HEK293 (cell line): ENCODE results near the gene C11orf21.

Experiments used
- CTCF ChIA-PET: fragments of 350-600 bp; formaldehyde crosslinking; extraction: SDS; loops from one replicate; lab custom pipeline; 2021; ENCODE audit warnings: antibody characterized with exemption; lab: Yijun Ruan, JAX
- POLR2A ChIA-PET: fragments of 300-600 bp; formaldehyde crosslinking; extraction: SDS; loops from one replicate; lab custom pipeline; 2020; ENCODE audit warnings: antibody characterized with exemption, inconsistent platforms; lab: Yijun Ruan, JAX
- H3K27ac ChIP-seq: fragments of 200-500 bp; sonication (Bioruptor generic); 2 replicates; pipeline ENCODE4 v1.5.1; 2014; ENCODE audit warnings: low read depth, low read length, control low read depth, inconsistent platforms; ENCODE audit errors: extremely low read depth
- H3K36me3 ChIP-seq, 2 experiments: fragments of 200-500 bp in 1 of 2; sonication (Bioruptor generic) in 1 of 2; 1 replicate in 1 of 2; 2 replicates in 1 of 2; pipeline ENCODE4 v1.5.1; 2014 to 2017; ENCODE audit warnings: inconsistent platforms in 2 of 2, low read length in 2 of 2; ENCODE audit not compliant: control insufficient read depth in 2 of 2, insufficient read depth in 1 of 2
- H3K4me1 ChIP-seq: fragments of 200-500 bp; sonication (Bioruptor generic); 2 replicates; pipeline ENCODE4 v1.5.1; 2014; ENCODE audit warnings: mild to moderate bottlenecking, low read length, inconsistent platforms; ENCODE audit not compliant: control insufficient read depth, insufficient read depth
- H3K4me3 ChIP-seq: 2 replicates; pipeline ENCODE4 v1.5.1; 2011; ENCODE audit warnings: low read depth, mild to moderate bottlenecking, control low read depth, low read length, moderate library complexity
- H3K9me3 ChIP-seq: fragments of 200-500 bp; sonication (Bioruptor generic); 2 replicates; pipeline ENCODE4 v1.5.1; 2014; ENCODE audit warnings: low read depth, low read length, inconsistent platforms; ENCODE audit not compliant: control insufficient read depth, insufficient read depth
- FEZF1 ChIP-seq: fragments of 450-650 bp; formaldehyde crosslinking; IDR thresholded peaks from 2 replicates; pipeline ENCODE4 v1.5.1; 2016; ENCODE audit warnings: missing biosample characterization, missing genetic modification characterization
- MYNN ChIP-seq: fragments of 450-650 bp; formaldehyde crosslinking; IDR thresholded peaks from 2 replicates; pipeline ENCODE4 v1.5.1; 2016; ENCODE audit warnings: missing biosample characterization, missing genetic modification characterization, borderline replicate concordance
- SCRT1 ChIP-seq: fragments of 450-650 bp; formaldehyde crosslinking; IDR thresholded peaks from 2 replicates; pipeline ENCODE4 v1.5.1; 2016; ENCODE audit warnings: missing biosample characterization, missing genetic modification characterization, borderline replicate concordance
- ZBTB7A ChIP-seq: fragments of 450-650 bp; formaldehyde crosslinking; IDR thresholded peaks from 2 replicates; pipeline ENCODE4 v1.5.1; 2016; ENCODE audit warnings: low read depth, missing biosample characterization, missing genetic modification characterization
- ZFHX2 ChIP-seq: fragments of 450-650 bp; formaldehyde crosslinking; conservative IDR thresholded peaks from 2 replicates; pipeline ENCODE4 v1.5.1; 2016; ENCODE audit warnings: missing biosample characterization, missing genetic modification characterization
- ZNF184 ChIP-seq: fragments of 450-650 bp; IDR thresholded peaks from 2 replicates; pipeline ENCODE4 v1.5.1; 2018; ENCODE audit warnings: missing biosample characterization, mild to moderate bottlenecking, missing genetic modification characterization
- ZNF302 ChIP-seq: fragments of 450-650 bp; formaldehyde crosslinking; IDR thresholded peaks from 2 replicates; pipeline ENCODE4 v1.5.1; 2016; ENCODE audit warnings: missing biosample characterization, missing genetic modification characterization, low read depth
- ZSCAN30 ChIP-seq: fragments of 450-650 bp; IDR thresholded peaks from 2 replicates; pipeline ENCODE4 v1.5.1; 2018; ENCODE audit warnings: missing biosample characterization, mild to moderate bottlenecking, missing genetic modification characterization, moderate library complexity
- TF ChIP-seq, protein P1 (sequence below): fragments of 450-650 bp; formaldehyde crosslinking; IDR thresholded peaks from 2 replicates; pipeline ENCODE4 v1.5.1; 2017; ENCODE audit warnings: missing biosample characterization, missing genetic modification characterization
- TF ChIP-seq, protein P2 (sequence below): fragments of 450-650 bp; formaldehyde crosslinking; IDR thresholded peaks from 2 replicates; pipeline ENCODE4 v1.5.1; 2016; ENCODE audit warnings: missing biosample characterization, missing genetic modification characterization
- TF ChIP-seq, protein P3 (sequence below): fragments of 450-650 bp; formaldehyde crosslinking; IDR thresholded peaks from 2 replicates; pipeline ENCODE4 v1.5.1; 2016; ENCODE audit warnings: missing biosample characterization, missing genetic modification characterization
- TF ChIP-seq, protein P4 (sequence below): fragments of 450-650 bp; formaldehyde crosslinking; IDR thresholded peaks from 2 replicates; pipeline ENCODE4 v1.5.1; 2016; ENCODE audit warnings: missing biosample characterization, missing genetic modification characterization
- TF ChIP-seq, protein P5 (sequence below): fragments of 450-650 bp; formaldehyde crosslinking; IDR thresholded peaks from 2 replicates; pipeline ENCODE4 v1.5.1; 2016; ENCODE audit warnings: missing biosample characterization, missing genetic modification characterization, borderline replicate concordance
- TF ChIP-seq, protein P6 (sequence below): fragments of 450-650 bp; formaldehyde crosslinking; IDR thresholded peaks from 2 replicates; pipeline ENCODE4 v1.5.1; 2017; ENCODE audit warnings: missing biosample characterization, missing genetic modification characterization

Gene C11orf21

DNA sequence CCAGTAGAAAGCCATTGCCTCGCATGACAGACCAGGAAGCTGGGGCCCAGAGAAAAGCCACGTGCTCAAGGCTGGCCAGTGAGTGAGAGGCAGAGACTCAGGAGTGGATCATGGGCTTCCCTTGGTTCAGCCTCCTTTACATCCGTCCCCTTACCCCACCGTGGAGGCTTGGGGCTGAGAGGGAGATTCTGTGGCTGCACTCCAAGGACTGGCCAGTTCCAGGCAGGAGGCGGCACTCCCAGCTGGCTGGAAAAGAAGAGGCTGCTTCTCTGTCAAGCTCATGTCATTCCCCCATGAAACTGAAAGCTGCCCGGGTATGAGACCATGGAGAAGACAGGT is 24.7 kb downstream of the C11orf21 start (continued):
- no peak for TF ChIP-seq ZFHX2
- TF ChIP-seq, protein P1, sequence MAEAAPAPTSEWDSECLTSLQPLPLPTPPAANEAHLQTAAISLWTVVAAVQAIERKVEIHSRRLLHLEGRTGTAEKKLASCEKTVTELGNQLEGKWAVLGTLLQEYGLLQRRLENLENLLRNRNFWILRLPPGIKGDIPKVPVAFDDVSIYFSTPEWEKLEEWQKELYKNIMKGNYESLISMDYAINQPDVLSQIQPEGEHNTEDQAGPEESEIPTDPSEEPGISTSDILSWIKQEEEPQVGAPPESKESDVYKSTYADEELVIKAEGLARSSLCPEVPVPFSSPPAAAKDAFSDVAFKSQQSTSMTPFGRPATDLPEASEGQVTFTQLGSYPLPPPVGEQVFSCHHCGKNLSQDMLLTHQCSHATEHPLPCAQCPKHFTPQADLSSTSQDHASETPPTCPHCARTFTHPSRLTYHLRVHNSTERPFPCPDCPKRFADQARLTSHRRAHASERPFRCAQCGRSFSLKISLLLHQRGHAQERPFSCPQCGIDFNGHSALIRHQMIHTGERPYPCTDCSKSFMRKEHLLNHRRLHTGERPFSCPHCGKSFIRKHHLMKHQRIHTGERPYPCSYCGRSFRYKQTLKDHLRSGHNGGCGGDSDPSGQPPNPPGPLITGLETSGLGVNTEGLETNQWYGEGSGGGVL (tag by site-specific recombination), result no peak

DNA sequence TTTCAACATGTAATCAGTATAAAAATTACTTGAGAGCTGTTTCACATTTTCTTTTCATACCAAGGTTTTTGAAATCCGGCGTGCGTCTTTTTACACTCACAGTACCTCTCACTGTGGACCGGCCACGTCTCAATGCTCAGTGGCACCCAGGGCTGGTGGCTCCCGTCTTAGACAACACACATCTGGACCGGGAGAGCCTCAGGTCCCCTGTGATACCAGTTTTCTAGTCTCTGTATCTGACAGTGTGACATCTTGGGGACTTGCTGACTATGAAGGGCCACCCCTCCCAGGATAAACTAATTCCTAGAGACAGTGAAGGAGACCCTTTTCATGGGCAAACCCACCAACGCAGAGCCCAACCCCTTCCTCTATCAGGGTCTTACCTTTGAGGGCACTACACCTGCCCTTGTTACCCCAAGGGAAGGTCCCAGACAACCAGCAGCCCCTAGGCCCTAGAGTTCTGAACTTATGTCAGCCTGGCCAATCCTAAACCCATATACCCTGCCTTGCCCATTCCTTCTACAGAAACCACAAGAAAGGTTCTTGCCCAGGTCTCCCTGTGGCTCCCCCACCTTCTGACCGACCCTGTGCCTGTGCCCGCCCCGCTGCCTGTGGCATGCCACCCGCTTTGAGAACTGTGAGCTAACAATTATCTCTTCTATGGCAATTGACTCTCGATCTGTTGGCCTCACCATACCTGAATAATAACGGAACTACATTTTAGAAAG is 25.3 kb downstream of the C11orf21 start:
- Histone ChIP-seq H3K4me3 (no peak overlapping the region), H3K27ac (no peak overlapping the region), H3K9me3 (no peaks in the 10 kb centered on the region), H3K4me1 (no peaks in the 10 kb centered on the region), H3K36me3 (no peaks in the 10 kb centered on the region)
- CTCF ChIA-PET, result interaction anchor here (0.6 kb wide), 1 partner anchor 82 kb away, joined by 3 read pairs; no protein-coding TSS in a partner anchor
- POLR2A ChIA-PET, result no interaction called here
- TF ChIP-seq FEZF1, result no peak
- TF ChIP-seq, protein P2, sequence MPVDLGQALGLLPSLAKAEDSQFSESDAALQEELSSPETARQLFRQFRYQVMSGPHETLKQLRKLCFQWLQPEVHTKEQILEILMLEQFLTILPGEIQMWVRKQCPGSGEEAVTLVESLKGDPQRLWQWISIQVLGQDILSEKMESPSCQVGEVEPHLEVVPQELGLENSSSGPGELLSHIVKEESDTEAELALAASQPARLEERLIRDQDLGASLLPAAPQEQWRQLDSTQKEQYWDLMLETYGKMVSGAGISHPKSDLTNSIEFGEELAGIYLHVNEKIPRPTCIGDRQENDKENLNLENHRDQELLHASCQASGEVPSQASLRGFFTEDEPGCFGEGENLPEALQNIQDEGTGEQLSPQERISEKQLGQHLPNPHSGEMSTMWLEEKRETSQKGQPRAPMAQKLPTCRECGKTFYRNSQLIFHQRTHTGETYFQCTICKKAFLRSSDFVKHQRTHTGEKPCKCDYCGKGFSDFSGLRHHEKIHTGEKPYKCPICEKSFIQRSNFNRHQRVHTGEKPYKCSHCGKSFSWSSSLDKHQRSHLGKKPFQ (tag by site-specific recombination), result no peak

DNA sequence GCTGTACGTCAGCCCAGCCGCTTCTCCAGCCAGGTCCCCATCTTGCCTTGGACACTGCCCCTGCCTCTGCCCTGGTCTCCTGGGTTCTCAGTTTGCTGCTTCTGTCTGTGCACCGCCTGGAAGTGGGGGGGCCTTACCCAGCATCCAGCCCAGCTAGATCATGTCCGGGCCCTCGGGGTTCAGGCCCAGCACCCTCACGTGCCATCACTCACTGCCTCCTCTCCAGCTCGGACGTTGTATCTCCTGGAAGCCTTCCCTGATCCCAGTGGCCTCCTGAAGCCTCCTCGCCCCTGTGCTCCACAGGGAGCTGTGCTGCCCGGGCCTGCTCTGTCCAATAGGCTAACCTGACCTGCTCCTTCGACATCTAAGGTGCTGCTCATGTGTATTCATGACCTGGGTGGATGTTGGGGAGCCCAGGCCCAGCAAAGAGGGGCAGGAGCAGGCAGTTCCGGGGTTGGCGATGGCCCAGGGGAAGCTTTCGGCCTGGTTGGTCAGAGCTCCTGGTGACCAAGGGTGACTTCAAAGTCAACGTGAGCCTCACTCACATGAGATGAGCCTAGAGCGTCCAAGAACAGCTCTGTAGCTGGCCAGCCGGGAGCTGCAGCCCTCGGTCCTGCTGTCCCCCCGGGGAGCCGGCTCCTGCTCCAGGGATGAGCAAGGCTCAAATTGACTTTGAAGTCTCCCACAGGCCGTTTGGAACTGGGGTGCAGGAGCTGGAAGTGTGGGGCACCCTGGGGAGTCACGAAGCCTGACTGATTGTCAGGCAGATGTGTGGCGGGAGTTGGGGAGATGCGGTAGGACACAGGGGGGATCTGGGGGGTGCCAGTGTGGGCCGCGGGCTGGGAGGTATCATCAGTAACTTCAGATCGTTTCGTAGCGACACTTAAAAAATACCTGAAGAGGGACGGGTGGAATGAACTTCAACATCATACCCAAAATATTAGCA is 26.1 kb downstream of the C11orf21 start:
- Histone ChIP-seq H3K4me1 (no peaks in the 10 kb centered on the region), H3K27ac (no peak overlapping the region), H3K4me3 (no peak overlapping the region), H3K36me3 (no peaks in the 10 kb centered on the region), H3K9me3 (no peaks in the 10 kb centered on the region)
- TF ChIP-seq, protein P3, sequence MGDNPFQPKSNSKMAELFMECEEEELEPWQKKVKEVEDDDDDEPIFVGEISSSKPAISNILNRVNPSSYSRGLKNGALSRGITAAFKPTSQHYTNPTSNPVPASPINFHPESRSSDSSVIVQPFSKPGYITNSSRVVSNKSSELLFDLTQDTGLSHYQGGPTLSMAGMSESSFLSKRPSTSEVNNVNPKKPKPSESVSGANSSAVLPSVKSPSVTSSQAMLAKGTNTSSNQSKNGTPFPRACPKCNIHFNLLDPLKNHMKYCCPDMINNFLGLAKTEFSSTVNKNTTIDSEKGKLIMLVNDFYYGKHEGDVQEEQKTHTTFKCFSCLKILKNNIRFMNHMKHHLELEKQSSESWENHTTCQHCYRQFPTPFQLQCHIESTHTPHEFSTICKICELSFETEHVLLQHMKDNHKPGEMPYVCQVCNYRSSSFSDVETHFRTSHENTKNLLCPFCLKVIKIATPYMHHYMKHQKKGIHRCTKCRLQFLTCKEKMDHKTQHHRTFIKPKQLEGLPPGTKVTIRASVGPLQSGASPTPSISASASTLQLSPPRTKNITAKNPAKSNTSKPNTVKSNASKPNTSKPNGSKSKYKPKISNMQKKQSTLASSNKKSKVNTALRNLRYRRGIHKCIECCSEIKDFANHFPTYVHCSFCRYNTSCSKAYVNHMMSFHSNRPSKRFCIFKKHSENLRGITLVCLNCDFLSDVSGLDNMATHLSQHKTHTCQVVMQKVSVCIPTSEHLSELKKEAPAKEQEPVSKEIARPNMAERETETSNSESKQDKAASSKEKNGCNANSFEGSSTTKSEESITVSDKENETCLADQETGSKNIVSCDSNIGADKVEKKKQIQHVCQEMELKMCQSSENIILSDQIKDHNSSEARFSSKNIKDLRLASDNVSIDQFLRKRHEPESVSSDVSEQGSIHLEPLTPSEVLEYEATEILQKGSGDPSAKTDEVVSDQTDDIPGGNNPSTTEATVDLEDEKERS (tag by site-specific recombination), result no peak
- TF ChIP-seq ZSCAN30 (tag by site-specific recombination), result no peak
- TF ChIP-seq, protein P4, sequence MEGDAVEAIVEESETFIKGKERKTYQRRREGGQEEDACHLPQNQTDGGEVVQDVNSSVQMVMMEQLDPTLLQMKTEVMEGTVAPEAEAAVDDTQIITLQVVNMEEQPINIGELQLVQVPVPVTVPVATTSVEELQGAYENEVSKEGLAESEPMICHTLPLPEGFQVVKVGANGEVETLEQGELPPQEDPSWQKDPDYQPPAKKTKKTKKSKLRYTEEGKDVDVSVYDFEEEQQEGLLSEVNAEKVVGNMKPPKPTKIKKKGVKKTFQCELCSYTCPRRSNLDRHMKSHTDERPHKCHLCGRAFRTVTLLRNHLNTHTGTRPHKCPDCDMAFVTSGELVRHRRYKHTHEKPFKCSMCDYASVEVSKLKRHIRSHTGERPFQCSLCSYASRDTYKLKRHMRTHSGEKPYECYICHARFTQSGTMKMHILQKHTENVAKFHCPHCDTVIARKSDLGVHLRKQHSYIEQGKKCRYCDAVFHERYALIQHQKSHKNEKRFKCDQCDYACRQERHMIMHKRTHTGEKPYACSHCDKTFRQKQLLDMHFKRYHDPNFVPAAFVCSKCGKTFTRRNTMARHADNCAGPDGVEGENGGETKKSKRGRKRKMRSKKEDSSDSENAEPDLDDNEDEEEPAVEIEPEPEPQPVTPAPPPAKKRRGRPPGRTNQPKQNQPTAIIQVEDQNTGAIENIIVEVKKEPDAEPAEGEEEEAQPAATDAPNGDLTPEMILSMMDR, result no peak
- TF ChIP-seq, protein P5, sequence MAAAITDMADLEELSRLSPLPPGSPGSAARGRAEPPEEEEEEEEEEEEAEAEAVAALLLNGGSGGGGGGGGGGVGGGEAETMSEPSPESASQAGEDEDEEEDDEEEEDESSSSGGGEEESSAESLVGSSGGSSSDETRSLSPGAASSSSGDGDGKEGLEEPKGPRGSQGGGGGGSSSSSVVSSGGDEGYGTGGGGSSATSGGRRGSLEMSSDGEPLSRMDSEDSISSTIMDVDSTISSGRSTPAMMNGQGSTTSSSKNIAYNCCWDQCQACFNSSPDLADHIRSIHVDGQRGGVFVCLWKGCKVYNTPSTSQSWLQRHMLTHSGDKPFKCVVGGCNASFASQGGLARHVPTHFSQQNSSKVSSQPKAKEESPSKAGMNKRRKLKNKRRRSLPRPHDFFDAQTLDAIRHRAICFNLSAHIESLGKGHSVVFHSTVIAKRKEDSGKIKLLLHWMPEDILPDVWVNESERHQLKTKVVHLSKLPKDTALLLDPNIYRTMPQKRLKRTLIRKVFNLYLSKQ (tag by site-specific recombination), result no peak
- TF ChIP-seq, protein P6, sequence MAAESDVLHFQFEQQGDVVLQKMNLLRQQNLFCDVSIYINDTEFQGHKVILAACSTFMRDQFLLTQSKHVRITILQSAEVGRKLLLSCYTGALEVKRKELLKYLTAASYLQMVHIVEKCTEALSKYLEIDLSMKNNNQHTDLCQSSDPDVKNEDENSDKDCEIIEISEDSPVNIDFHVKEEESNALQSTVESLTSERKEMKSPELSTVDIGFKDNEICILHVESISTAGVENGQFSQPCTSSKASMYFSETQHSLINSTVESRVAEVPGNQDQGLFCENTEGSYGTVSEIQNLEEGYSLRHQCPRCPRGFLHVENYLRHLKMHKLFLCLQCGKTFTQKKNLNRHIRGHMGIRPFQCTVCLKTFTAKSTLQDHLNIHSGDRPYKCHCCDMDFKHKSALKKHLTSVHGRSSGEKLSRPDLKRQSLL (tag by site-specific recombination), result no peak
- no peak for TF ChIP-seq ZNF302
- TF ChIP-seq SCRT1 (tag by site-specific recombination), result no peak
- no peak for TF ChIP-seq ZBTB7A
- TF ChIP-seq ZNF184 (tag by site-specific recombination), result no peak
- TF ChIP-seq MYNN (tag by site-specific recombination), result no peak
- ChIA-PET CTCF (interaction anchor here (0.6 to 1.5 kb wide), 2 partner anchors 81 to 145 kb away, joined by 3 to 7 read pairs; no protein-coding TSS in a partner anchor), POLR2A (no interaction called here)
